ENCODE data around the gene FBLN5.

- TF ChIP-seq POLR2AphosphoS5 (IDR thresholded peaks at IDR 0.05; ENCODE audit: borderline replicate concordance, low read depth, low read length) (no peak), EZH2 (IDR thresholded peaks at IDR 0.05) (no peak), FOXP2 (optimal IDR thresholded peaks at IDR 0.05; ENCODE audit: control extremely low read depth, extremely low read length, insufficient read depth) (no peak)
These were observed 45.2 kb downstream of the FBLN5 start for GRCh38 chr14:91902336-91902735.
